CD4-positive, alpha-beta T cell treated with Interferon gamma for 1 hour (primary cell): Measurements from ENCODE around the gene TNPO3.
"Not testable (repeated sequence)": the region's sequence is repeated elsewhere in the genome, so short reads cannot be mapped to it uniquely, and the experiment has no call there.

Source experiments
- DNase-seq: peaks from one replicate; pipeline ENCODE4 v3.0.0-alpha.2; 2020

TNPO3 gene

GRCh38 chr7:129013048-129013724 is 41.7 kb downstream of the TNPO3 start:
- DNase-seq: no peak

DNA sequence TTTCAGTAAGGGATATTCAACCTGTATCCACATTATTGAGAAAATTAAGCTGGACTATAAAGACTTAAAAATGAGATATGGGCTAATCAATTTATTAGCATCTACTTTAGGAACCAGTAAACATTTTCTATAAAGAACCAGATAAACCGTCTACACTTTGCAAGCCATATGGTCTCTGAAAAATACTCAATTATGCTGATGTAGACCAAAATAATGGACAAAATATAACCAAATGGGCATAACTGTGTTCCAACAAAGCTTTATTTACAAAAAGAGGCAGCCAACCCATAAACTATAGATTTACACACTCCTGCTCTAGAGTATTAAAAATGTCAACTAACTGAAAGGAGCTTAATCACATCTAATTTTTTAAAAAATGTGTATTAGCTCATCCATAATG is 42.3 kb downstream of the TNPO3 start:
- no peak for DNase-seq

DNA sequence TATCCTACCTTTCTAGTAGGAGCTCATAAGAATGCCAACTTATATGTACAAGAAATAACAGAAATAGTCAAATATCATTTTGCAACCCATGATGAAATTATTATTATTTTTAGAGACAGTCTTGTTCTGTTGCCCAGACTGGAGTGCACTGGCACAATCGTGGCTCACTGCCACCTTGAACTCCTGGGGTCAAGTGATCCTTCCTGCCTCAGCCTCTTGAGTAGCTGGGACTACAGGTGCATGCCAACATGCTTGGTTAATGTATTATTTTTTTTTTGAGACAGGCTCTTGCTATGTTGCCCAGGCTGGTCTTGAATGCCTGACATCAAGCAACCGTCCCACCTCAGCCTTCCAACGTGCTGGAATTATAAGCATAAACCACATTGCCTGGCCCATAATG is 44.8 kb downstream of the TNPO3 start:
- DNase-seq: no peak

- peak; percentile 40 for DNase-seq
Observed at GRCh38 chr7:129009437-129009836, 45.5 kb downstream of the TNPO3 start.

DNA sequence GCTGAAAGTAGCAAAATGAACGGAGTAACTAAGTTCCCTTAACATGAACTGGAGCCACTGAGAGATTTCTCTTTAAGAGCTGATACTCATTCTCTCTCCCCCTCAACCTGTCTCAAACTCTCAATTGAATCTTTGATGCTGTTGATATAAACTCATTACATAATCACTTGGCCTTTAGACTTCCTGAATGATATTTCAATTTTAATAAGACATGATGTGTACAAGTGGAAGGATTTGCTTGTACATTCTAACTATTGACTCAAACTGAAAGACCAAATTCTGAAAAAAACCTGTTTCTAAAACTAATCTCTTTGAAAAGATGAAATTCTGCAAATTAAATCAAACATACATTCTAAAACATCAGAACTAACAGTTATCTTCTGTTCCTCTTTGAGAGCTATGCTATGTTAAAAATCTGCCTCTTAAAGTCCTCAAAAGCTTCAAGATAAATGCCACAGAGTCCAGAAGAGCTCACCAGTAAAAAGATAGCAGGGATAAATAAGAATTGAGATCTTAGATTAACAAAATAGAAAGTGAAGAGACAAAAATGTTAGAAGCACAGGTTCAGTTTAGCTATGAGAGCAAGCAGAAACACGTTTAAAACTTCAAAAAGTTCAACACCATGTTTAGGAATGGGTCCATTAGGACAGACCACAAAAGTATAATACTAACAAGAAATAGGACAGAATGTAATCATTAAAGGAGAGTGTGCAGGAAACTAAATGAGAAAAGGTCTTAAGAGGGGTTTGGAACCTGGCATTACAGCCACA is 46.1 kb downstream of the TNPO3 start:
- DNase-seq: no peak

DNA sequence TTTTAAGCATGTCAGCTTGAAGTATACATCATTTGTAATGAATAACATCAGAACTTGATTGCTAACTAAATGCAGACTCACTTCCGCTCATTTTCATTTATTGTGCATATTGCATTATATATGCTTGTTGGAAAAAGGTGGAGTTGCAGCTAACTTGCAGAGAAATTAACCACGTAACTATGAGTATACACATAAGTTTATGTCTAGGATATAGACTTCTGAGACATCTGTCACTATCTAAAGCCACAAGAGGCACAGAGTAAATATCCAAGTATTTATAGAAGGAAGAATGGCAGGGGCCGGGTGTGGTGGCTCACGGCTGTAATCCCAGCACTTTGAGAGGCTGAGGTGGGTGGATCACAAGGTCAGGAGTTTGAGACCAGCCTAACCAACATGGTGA is 47.3 kb downstream of the TNPO3 start:
- DNase-seq: no peak

DNA sequence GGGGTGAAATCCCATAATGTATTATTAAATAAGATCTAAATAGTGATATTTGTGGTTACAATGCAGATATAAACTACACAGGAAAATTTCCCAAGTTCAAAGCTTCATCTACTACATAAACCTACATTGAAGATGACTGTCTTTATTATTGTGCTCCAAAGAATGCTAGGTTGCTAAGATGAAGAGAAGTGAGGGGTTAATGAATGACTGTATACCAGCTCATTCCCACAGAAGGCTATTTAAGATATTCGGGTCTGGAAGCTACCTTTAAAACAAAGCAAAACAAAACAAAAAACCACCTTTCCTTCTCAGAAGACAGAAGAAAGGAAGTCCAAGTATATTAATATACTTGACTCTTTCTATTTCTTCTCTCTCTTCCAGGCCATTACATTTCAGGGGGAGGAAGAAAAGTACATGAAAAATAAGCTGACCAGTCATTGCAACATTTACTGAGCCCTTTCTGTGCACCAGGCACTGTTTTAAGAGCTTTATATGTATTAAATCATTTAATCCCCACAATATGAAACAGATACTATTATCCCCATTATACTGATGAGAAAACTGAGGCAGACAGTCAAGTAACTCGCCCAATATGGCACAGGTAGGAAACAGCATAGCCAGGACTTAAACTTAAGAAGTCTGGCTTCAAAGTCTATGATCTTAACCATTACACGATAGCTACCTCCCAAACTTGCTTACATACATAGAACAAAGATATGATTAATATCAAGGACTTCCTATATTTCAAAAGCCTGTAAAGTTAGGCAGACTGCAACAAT is 48.1 kb downstream of the TNPO3 start:
- no peak for DNase-seq

GRCh38 chr7:129005186-129005585 is 49.7 kb downstream of the TNPO3 start:
- DNase-seq: no peak

DNA sequence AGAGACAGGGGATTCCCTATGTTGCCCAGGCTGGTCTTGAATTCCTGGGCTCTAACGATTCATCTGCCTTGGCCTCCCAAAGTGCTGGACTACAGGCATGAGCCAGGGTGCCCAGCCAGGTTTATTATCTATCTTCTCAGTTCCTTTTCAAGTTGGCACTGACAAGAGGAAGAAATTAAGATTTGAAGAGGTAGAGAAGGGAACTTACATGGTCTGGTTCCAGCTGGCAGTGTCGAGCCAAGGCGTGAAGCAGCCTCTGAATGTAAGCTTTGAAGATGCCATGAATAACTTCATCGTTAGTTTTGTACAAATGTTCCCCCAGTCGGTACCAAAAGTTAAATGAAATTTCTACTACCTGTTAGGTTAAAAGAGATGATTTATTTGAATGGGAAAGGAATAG is 57.7 kb downstream of the TNPO3 start:
- no peak for DNase-seq

- DNase-seq: not testable (repeated sequence)
Observed at GRCh38 chr7:128994560-128994959, 60.4 kb downstream of the TNPO3 start.

DNA sequence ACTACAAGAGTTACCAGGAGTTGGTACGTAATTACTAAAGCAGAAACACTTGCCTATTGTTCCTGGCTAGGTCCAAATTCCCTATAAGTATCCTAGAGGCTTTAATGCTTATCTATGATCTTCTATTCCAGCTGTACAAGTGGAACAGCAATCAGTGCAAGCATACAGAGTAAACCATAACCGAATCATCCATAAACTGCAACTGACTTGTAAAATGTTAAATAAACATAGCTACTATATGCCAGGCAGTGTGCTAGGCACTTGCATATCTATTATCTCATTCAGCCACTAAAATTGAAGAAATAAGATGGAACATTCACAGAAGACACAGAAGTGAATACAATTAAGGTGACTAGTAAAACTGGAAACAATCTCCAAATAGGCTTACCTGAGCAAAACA is 61.5 kb downstream of the TNPO3 start:
- no peak for DNase-seq

DNA sequence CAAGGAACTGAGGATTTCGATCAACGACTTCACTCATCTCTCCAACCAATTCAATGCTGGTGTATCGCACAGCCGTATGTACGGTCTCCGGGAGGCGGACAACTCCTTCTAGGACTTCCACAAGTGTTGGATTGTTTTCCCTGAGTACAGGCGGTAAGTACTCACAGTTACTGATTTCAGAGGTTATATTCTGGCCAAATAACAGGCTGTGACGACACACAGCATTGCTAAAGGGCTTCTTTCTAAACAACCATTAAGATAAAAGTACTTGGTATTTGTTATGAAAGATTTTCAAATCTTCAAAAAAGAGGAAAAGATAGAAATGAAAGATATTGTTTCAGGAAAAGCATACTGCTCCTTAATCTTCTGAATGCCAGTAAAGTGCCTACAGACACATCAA is 65.0 kb downstream of the TNPO3 start:
- no peak for DNase-seq

GRCh38 chr7:128988372-128988771 is 66.5 kb downstream of the TNPO3 start:
- DNase-seq: no peak

- no peak for DNase-seq
Observed at GRCh38 chr7:128986609-128987008, 68.3 kb downstream of the TNPO3 start.

DNA sequence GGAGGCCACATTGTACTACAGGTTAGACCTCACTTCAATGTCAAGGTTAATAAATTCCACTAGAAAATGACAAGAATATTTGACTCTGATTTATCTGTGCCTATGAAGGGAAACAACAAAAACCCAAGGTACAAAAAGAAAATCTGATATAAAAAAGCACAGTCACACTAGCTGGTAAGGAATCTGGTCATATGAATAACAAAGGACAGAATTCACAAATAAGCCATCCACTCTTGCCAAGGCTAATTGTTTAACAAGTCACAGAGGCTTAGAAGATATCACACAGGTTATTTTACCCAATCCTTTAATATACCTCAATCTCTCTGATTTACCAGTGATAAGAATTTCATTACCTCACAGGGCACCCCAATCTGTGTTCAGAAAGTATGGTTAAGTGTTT is 69.3 kb downstream of the TNPO3 start:
- no peak for DNase-seq

GRCh38 chr7:128982105-128982504 is 72.8 kb downstream of the TNPO3 start:
- DNase-seq: no peak

- DNase-seq: no peak
Observed at GRCh38 chr7:128974241-128974934, 80.5 kb downstream of the TNPO3 start.

GRCh38 chr7:128968624-128969023 is 86.3 kb downstream of the TNPO3 start:
- DNase-seq: no peak

GRCh38 chr7:128963327-128963757 is 91.6 kb downstream of the TNPO3 start:
- DNase-seq: no peak

- DNase-seq: no peak
Observed at GRCh38 chr7:128962899-128963298, 92.0 kb downstream of the TNPO3 start.

DNA sequence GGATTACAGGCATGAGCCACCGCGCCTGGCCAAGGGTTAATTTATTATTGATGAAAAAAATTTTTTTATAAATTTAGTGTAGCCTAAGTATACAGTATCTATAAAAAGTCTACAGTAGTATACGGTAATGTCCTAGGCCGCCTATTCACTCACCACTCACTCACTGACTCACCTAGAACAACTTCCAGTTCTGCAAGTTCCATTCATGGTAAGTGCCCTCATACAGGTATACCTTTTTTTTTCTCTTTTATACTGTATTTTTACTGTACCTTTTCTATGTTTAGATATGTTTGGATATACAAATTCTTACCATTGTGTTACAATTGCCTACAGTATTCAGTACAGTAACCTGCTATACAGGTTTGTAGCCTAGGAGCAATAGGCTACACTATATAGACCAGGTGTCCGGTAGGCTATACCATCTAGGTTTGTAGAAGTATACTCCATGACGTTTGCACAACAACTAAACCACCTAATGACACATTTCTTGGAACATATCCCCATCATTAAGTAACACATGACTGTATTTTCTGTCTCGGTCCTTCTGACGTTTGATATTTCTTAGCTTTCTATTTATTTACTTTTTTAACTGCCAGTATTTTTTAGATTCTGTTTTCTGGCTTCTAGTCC is 93.8 kb downstream of the TNPO3 start:
- no peak for DNase-seq

- DNase-seq: no peak
Observed at GRCh38 chr7:128959296-128959695, 95.6 kb downstream of the TNPO3 start.

GRCh38 chr7:128955981-128956380 is 98.9 kb downstream of the TNPO3 start:
- DNase-seq: no peak
